ENCODE data around the gene LIMK2. TPM values are rescaled to one million over a fixed set of nuclear protein-coding genes. Genes with fewer than 3 reads are reported as not detected.
"Not testable (repeated sequence)": the region's sequence is repeated elsewhere in the genome, so short reads cannot be mapped to it uniquely, and the experiment has no call there.

LIMK2 gene
- polyA plus RNA-seq, 1 donor (not counting 4 experiments of a cell fraction or from before 2014, with no cell fraction given): 42.6 TPM

DNA sequence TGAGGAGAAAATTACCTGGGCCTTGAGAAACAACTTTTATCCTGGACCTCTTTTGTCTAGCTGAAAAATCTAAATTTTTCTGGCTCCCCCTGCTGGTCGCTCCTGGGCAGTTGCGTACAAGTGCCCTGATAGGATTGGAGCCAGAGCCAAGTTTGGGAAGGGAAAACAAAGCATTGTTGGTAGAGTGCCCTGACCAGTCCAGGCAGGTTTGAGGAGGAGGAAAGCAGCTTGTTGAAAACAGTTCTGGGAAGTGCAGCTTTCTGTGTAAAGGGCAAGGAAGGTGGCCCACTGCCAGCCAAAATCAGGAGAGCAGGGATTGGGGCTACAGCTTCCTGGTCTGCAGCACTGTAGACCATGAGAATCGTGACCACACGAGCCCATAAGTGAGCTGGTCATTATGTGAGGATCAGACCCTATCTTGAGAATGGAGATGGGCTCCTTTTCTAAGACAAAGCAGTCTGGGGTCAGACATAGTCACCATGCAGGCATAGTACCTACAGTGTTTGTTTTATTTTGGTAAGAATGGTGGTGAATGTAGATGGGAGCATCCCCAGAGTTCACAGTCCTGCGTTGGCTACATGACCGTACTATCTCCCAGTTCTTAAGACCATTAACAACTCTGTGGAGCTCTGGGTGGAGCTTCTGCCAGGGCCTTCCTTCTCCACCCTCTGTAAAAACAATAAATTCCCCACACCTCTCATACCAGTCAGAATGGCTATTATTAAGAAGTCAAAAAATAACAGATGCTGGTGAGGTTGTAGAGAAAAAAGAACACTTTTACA is 101.5 kb downstream of the LIMK2 start:
- Histone ChIP-seq H3K27me3 (ENCODE audit: control insufficient read depth, extremely low read depth, insufficient read depth, low read length) (no peaks in the 10 kb centered on the region), H3K4me2 (ENCODE audit: control insufficient read depth, extremely low read depth, insufficient read depth, low read depth, low read length) (peak overlapping the region; percentile 49), H3K27ac (ENCODE audit: control insufficient read depth, insufficient read depth, low read length) (peak overlapping the region; percentile 45), H3K9ac (ENCODE audit: control insufficient read depth, extremely low read depth, insufficient read depth, low read length) (peak overlapping the region; percentile 28), H3K4me3 (ENCODE audit: control insufficient read depth in 2 of 3, extremely low read depth in 1 of 3, insufficient read depth in 2 of 3, low read depth in 1 of 3, low read length in 3 of 3) (no peak overlapping the region), H3K36me3 (ENCODE audit: control insufficient read depth in 2 of 2, extremely low read depth in 1 of 2, insufficient read depth in 2 of 2, low read length in 2 of 2) (no peaks in the 10 kb centered on the region), H4K20me1 (ENCODE audit: control insufficient read depth, extremely low read depth, insufficient read depth, low read length) (no peaks in the 10 kb centered on the region), H3K9me1 (ENCODE audit: control insufficient read depth, extremely low read depth, insufficient read depth, low read length) (no peaks in the 10 kb centered on the region), H3K79me2 (ENCODE audit: control insufficient read depth, insufficient read depth, low read length) (no peaks in the 10 kb centered on the region), H3K4me1 (ENCODE audit: control insufficient read depth, extremely low read depth, insufficient read depth, low read length) (peaks cover 5% of the 10 kb centered on the region), H2AFZ (ENCODE audit: control insufficient read depth, low read length) (peak overlapping the region; percentile 54), H3K9me3 (ENCODE audit: control insufficient read depth, low read depth, low read length) (no peaks in the 10 kb centered on the region)
- FAIRE-seq: peak; percentile 92
- dilution Hi-C loops (cut with MboI; ENCODE audit: extremely low pct_ligation_motif_present, low sequenced_read_pairs): no loop called here
- DNase-seq (ENCODE audit: low read depth, low spot score): peak; percentile 70
- TF ChIP-seq, protein P1, sequence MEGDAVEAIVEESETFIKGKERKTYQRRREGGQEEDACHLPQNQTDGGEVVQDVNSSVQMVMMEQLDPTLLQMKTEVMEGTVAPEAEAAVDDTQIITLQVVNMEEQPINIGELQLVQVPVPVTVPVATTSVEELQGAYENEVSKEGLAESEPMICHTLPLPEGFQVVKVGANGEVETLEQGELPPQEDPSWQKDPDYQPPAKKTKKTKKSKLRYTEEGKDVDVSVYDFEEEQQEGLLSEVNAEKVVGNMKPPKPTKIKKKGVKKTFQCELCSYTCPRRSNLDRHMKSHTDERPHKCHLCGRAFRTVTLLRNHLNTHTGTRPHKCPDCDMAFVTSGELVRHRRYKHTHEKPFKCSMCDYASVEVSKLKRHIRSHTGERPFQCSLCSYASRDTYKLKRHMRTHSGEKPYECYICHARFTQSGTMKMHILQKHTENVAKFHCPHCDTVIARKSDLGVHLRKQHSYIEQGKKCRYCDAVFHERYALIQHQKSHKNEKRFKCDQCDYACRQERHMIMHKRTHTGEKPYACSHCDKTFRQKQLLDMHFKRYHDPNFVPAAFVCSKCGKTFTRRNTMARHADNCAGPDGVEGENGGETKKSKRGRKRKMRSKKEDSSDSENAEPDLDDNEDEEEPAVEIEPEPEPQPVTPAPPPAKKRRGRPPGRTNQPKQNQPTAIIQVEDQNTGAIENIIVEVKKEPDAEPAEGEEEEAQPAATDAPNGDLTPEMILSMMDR (optimal IDR thresholded peaks at IDR 0.05 in 1 of 3, IDR thresholded peaks at IDR 0.05 in 1 of 3, conservative IDR thresholded peaks at IDR 0.05 in 1 of 3; ENCODE audit: extremely low read depth in 1 of 3, insufficient read depth in 2 of 3, low read length in 3 of 3): peak; percentile 67 to 94 (median 80)
- no peak for TF ChIP-seq EZH2 (IDR thresholded peaks at IDR 0.05; ENCODE audit: low read length)

GRCh38 chr22:31314220-31314619 is 102.1 kb downstream of the LIMK2 start:
- H3K9me1 ChIP-seq (ENCODE audit: control insufficient read depth, extremely low read depth, insufficient read depth, low read length); H4K20me1 ChIP-seq (ENCODE audit: control insufficient read depth, extremely low read depth, insufficient read depth, low read length); H3K79me2 ChIP-seq (ENCODE audit: control insufficient read depth, insufficient read depth, low read length); H3K4me3 ChIP-seq (ENCODE audit: control insufficient read depth in 2 of 3, extremely low read depth in 1 of 3, insufficient read depth in 2 of 3, low read depth in 1 of 3, low read length in 3 of 3); H3K27ac ChIP-seq (ENCODE audit: control insufficient read depth, insufficient read depth, low read length); H3K4me1 ChIP-seq (ENCODE audit: control insufficient read depth, extremely low read depth, insufficient read depth, low read length); H3K4me2 ChIP-seq (ENCODE audit: control insufficient read depth, extremely low read depth, insufficient read depth, low read depth, low read length); H3K36me3 ChIP-seq (ENCODE audit: control insufficient read depth in 2 of 2, extremely low read depth in 1 of 2, insufficient read depth in 2 of 2, low read length in 2 of 2); FAIRE-seq; H3K9me3 ChIP-seq (ENCODE audit: control insufficient read depth, low read depth, low read length); H3K27me3 ChIP-seq (ENCODE audit: control insufficient read depth, extremely low read depth, insufficient read depth, low read length); H3K9ac ChIP-seq (ENCODE audit: control insufficient read depth, extremely low read depth, insufficient read depth, low read length); dilution Hi-C loops (cut with MboI; ENCODE audit: extremely low pct_ligation_motif_present, low sequenced_read_pairs); H2AFZ ChIP-seq (ENCODE audit: control insufficient read depth, low read length); DNase-seq (ENCODE audit: low read depth, low spot score): not testable (repeated sequence)
